ENCODE data around the gene ASCC3.

ASCC3 gene, protein sequence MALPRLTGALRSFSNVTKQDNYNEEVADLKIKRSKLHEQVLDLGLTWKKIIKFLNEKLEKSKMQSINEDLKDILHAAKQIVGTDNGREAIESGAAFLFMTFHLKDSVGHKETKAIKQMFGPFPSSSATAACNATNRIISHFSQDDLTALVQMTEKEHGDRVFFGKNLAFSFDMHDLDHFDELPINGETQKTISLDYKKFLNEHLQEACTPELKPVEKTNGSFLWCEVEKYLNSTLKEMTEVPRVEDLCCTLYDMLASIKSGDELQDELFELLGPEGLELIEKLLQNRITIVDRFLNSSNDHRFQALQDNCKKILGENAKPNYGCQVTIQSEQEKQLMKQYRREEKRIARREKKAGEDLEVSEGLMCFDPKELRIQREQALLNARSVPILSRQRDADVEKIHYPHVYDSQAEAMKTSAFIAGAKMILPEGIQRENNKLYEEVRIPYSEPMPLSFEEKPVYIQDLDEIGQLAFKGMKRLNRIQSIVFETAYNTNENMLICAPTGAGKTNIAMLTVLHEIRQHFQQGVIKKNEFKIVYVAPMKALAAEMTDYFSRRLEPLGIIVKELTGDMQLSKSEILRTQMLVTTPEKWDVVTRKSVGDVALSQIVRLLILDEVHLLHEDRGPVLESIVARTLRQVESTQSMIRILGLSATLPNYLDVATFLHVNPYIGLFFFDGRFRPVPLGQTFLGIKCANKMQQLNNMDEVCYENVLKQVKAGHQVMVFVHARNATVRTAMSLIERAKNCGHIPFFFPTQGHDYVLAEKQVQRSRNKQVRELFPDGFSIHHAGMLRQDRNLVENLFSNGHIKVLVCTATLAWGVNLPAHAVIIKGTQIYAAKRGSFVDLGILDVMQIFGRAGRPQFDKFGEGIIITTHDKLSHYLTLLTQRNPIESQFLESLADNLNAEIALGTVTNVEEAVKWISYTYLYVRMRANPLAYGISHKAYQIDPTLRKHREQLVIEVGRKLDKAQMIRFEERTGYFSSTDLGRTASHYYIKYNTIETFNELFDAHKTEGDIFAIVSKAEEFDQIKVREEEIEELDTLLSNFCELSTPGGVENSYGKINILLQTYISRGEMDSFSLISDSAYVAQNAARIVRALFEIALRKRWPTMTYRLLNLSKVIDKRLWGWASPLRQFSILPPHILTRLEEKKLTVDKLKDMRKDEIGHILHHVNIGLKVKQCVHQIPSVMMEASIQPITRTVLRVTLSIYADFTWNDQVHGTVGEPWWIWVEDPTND (N-terminal part only)

DNA sequence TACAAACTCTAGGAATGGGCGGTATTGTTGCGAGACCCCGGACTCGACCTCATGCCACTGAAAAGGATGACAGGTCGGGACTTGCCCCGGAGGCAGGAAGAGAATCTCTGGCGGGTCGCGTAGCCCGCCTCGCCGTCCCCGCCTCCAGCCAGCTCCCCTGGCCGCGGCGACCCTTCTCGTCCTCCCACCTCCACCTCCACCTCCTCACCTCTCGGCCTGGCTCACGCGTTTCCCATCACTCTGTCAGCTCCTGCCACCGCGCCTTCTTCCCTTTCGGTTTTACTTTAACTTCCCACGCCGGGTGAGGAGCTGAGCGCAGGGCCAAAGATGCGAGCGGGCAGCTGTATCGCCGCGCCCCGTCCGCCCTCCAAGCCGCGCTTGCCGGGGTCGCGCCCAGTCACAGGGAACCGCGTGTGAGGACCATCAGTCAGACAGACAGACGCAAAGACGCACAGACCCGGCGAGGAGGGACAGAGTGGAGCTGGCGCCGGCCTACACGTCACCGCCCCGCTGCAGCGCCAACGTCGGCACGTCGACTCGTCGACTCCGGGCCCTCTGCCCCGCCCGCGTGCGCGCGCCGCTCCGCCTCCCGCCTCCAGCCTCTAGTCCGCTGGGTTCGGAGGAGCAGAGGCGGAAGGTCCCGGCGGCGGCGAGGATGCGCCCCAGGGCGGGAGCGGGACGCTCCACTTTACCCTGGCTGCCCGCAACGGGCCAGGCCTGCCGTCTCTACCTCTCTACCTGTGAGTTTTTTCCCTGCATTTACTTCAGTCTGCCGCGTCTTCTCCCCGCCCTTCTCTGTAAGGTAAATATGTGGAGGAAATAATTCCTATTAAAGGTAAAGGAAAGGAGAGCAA, at the start of gene ASCC3:
ASCC3 (minus strand) TSS at position 477 of the 854 bp plus-strand sequence. CDS start 13,332 bp downstream, outside the sequence.
- TF ChIP-seq FOXK2 (IDR thresholded peaks at IDR 0.05) (no peak), TARDBP (IDR thresholded peaks at IDR 0.05) (no peak), ZNF384 (IDR thresholded peaks at IDR 0.05) (no peak), PKNOX1 (IDR thresholded peaks at IDR 0.05) (peak; percentile 62; the same call in 1 of the 2 replicates), CTBP1 (IDR thresholded peaks at IDR 0.05; ENCODE audit: borderline replicate concordance) (no peak), ELF4 (IDR thresholded peaks at IDR 0.05) (0 out of 2 replicates have a peak, but pooled peaks have one; percentile 28), L3MBTL2 (conservative IDR thresholded peaks at IDR 0.05) (peak; percentile 90), SP1 (IDR thresholded peaks at IDR 0.05) (no peak), ARNT (IDR thresholded peaks at IDR 0.05) (no peak), LEF1 (IDR thresholded peaks at IDR 0.05; ENCODE audit: borderline replicate concordance) (no peak), HDGF (IDR thresholded peaks at IDR 0.05; ENCODE audit: borderline replicate concordance) (no peak), BHLHE40 (IDR thresholded peaks at IDR 0.05; ENCODE audit: borderline replicate concordance) (no peak), SUZ12 (IDR thresholded peaks at IDR 0.05) (no peak), NFRKB (IDR thresholded peaks at IDR 0.05) (no peak), FOXA1 (IDR thresholded peaks at IDR 0.05) (no peak), FOXM1 (IDR thresholded peaks at IDR 0.05; ENCODE audit: borderline replicate concordance) (no peak)
- POLR2A ChIA-PET: interaction anchor here (0.6 to 2.2 kb wide), 13 partner anchors 11 to 507 kb away, joined by 3 to 12 read pairs (median 5); no protein-coding TSS in a partner anchor
- DNase-seq (ENCODE audit: extremely low spot score): peak; percentile 88
- CTCF ChIA-PET: interaction anchor here (1.0 kb wide), 1 partner anchor 10 kb away, joined by 3 read pairs; no protein-coding TSS in a partner anchor

DNA sequence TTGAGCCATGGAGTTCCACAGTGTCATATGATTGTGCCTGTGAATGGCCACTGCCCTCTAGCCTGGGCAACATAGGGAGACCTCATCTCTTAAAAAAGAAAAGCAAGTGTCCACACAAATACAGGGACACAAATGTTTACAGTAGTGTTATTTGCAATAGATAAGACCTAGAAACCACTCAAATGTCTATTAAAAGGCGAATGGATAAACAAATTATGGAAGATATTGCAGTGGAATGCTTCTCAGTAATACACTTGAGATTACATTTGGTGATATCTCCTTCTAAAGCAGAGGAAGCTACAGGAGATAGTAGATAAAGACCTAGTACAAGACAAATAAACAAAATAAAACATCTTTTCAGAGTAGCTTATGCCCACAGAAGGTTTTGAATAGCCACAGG, 44.6 kb upstream of the ASCC3 start:
- no peak for DNase-seq (ENCODE audit: extremely low spot score)
- CTCF ChIA-PET: no interaction called here
- TF ChIP-seq CTBP1 (IDR thresholded peaks at IDR 0.05; ENCODE audit: borderline replicate concordance): no peak
- no peak for TF ChIP-seq FOXA1 (IDR thresholded peaks at IDR 0.05)
- no peak for TF ChIP-seq FOXK2 (IDR thresholded peaks at IDR 0.05)
- no peak for TF ChIP-seq SP1 (IDR thresholded peaks at IDR 0.05)
- no peak for TF ChIP-seq FOXM1 (IDR thresholded peaks at IDR 0.05; ENCODE audit: borderline replicate concordance)
- no peak for TF ChIP-seq ARNT (IDR thresholded peaks at IDR 0.05)
- no peak for TF ChIP-seq TARDBP (IDR thresholded peaks at IDR 0.05)
- no peak for TF ChIP-seq BHLHE40 (IDR thresholded peaks at IDR 0.05; ENCODE audit: borderline replicate concordance)
- TF ChIP-seq SUZ12 (IDR thresholded peaks at IDR 0.05): no peak
- TF ChIP-seq NFRKB (IDR thresholded peaks at IDR 0.05): no peak
- TF ChIP-seq LEF1 (IDR thresholded peaks at IDR 0.05; ENCODE audit: borderline replicate concordance): no peak
- TF ChIP-seq ELF4 (IDR thresholded peaks at IDR 0.05): no peak
- TF ChIP-seq L3MBTL2 (conservative IDR thresholded peaks at IDR 0.05): no peak
- no peak for TF ChIP-seq PKNOX1 (IDR thresholded peaks at IDR 0.05)
- TF ChIP-seq ZNF384 (IDR thresholded peaks at IDR 0.05): no peak
- POLR2A ChIA-PET: no interaction called here

GRCh38 chr6:100924534-100925227, 43.6 kb upstream of the ASCC3 start:
- CTCF ChIA-PET: no interaction called here
- POLR2A ChIA-PET: no interaction called here
- no peak for DNase-seq (ENCODE audit: extremely low spot score)

GRCh38 chr6:100923481-100924165, 42.5 kb upstream of the ASCC3 start:
- DNase-seq (ENCODE audit: extremely low spot score): no peak
- CTCF ChIA-PET: no interaction called here
- POLR2A ChIA-PET: no interaction called here
- no peak for TF ChIP-seq LEF1 (IDR thresholded peaks at IDR 0.05; ENCODE audit: borderline replicate concordance)
- TF ChIP-seq CTBP1 (IDR thresholded peaks at IDR 0.05; ENCODE audit: borderline replicate concordance): no peak
- no peak for TF ChIP-seq TARDBP (IDR thresholded peaks at IDR 0.05)
- TF ChIP-seq FOXM1 (IDR thresholded peaks at IDR 0.05; ENCODE audit: borderline replicate concordance): no peak
- TF ChIP-seq ARNT (IDR thresholded peaks at IDR 0.05): no peak
- no peak for TF ChIP-seq BHLHE40 (IDR thresholded peaks at IDR 0.05; ENCODE audit: borderline replicate concordance)
- no peak for TF ChIP-seq ZNF384 (IDR thresholded peaks at IDR 0.05)
- no peak for TF ChIP-seq NFRKB (IDR thresholded peaks at IDR 0.05)
- no peak for TF ChIP-seq SP1 (IDR thresholded peaks at IDR 0.05)
- no peak for TF ChIP-seq L3MBTL2 (conservative IDR thresholded peaks at IDR 0.05)
- TF ChIP-seq HDGF (IDR thresholded peaks at IDR 0.05; ENCODE audit: borderline replicate concordance): no peak
- no peak for TF ChIP-seq ELF4 (IDR thresholded peaks at IDR 0.05)

More at GRCh38 chr6:100924534-100925227, 43.6 kb upstream of the ASCC3 start:
- no peak for TF ChIP-seq SP1 (IDR thresholded peaks at IDR 0.05)
- TF ChIP-seq ARNT (IDR thresholded peaks at IDR 0.05): no peak
- TF ChIP-seq LEF1 (IDR thresholded peaks at IDR 0.05; ENCODE audit: borderline replicate concordance): no peak
- TF ChIP-seq FOXK2 (IDR thresholded peaks at IDR 0.05): no peak

All from HEK293T (cell line).